ENCODE data around the gene CEP128. TPM values are rescaled to one million over a fixed set of nuclear protein-coding genes. Genes with fewer than 3 reads are reported as not detected.

CEP128 gene
- total RNA-seq, 2 experiments from 2014 or later, result 71.9 to 137 TPM

GRCh38 chr14:80958226-80958625, 16.7 kb upstream of the CEP128 start:
- BruUV-seq (replicated peaks), result no TSS peak
- H3K4me3 ChIP-seq (ENCODE audit: low read depth, low read length, poor library complexity, severe bottlenecking), result peak overlapping the region; percentile 68
- peak; percentile 48 for DNase-seq (ENCODE audit: low spot score)
- peaks cover 73% of the 10 kb centered on the region for H3K4me1 ChIP-seq (ENCODE audit: insufficient read depth, low read length, poor library complexity, severe bottlenecking)
- CTCF ChIA-PET (ENCODE audit: unreplicated experiment), result interaction anchor here (0.6 to 2.3 kb wide), 3 partner anchors 20 to 30 kb away, joined by 8 to 10 read pairs (median 9); no protein-coding TSS in a partner anchor
- H3K36me3 ChIP-seq (ENCODE audit: insufficient read depth, low read length), result no peaks in the 10 kb centered on the region; the same call in 1 of the 2 replicates
- peak overlapping the region; percentile 33; the same call in 1 of the 2 replicates for H2AFZ ChIP-seq (ENCODE audit: low read length)
- H3K79me2 ChIP-seq (ENCODE audit: insufficient read depth, low read depth, low read length), result peaks cover 24% of the 10 kb centered on the region; the same call in 1 of the 2 replicates
- H3K27ac ChIP-seq (ENCODE audit: low read depth, low read length, poor library complexity, severe bottlenecking), result peak overlapping the region; percentile 98
- intact Hi-C loops (cut with micrococcal nuclease; ENCODE audit: unreplicated experiment), result loop anchor here (2.0 kb wide), 1 partner anchor 261 kb away; no protein-coding TSS in a partner anchor
- POLR2A ChIA-PET, result interaction anchor here (0.6 to 8.4 kb wide), 10 partner anchors 10 to 514 kb away, joined by 3 to 267 read pairs (median 8); partner anchors contain the start of gene CEP128
- no peaks in the 10 kb centered on the region for H3K9me3 ChIP-seq (ENCODE audit: low read length)
- H3K4me2 ChIP-seq (ENCODE audit: low read length), result peak overlapping the region; percentile 85
- no peaks in the 10 kb centered on the region for H3K9me2 ChIP-seq (ENCODE audit: insufficient read depth, low read length)
- no peaks in the 10 kb centered on the region for H4K20me1 ChIP-seq (ENCODE audit: insufficient read depth, low read length)
- TF ChIP-seq, protein P1, sequence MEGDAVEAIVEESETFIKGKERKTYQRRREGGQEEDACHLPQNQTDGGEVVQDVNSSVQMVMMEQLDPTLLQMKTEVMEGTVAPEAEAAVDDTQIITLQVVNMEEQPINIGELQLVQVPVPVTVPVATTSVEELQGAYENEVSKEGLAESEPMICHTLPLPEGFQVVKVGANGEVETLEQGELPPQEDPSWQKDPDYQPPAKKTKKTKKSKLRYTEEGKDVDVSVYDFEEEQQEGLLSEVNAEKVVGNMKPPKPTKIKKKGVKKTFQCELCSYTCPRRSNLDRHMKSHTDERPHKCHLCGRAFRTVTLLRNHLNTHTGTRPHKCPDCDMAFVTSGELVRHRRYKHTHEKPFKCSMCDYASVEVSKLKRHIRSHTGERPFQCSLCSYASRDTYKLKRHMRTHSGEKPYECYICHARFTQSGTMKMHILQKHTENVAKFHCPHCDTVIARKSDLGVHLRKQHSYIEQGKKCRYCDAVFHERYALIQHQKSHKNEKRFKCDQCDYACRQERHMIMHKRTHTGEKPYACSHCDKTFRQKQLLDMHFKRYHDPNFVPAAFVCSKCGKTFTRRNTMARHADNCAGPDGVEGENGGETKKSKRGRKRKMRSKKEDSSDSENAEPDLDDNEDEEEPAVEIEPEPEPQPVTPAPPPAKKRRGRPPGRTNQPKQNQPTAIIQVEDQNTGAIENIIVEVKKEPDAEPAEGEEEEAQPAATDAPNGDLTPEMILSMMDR (conservative IDR thresholded peaks at IDR 0.05; ENCODE audit: low read length), result no peak
- no peak for TF ChIP-seq EZH2phosphoT487 (IDR thresholded peaks at IDR 0.05; ENCODE audit: borderline replicate concordance, low read depth, low read length)

DNA sequence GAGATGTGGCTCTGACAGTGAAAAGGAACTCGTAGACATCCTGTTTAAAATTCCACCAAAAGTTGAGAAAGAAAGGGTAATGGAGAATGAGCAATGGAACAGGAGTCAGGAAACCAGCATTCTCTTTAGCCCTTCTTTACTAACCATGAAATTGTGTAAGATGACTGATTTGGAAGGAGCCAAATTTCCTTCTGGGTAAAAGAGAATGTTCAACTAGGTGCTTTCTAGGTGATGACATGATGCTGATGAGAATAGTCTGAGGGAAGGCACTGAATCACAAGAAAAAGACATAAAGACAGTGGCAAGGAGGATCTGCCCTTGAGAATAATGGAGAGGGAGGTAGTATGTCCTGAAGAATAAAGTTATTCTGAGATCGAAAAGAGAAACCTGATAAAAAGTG, 16.1 kb upstream of the CEP128 start:
- POLR2A ChIA-PET, result interaction anchor here (0.6 to 8.4 kb wide), 9 partner anchors 10 to 515 kb away, joined by 3 to 267 read pairs (median 5); partner anchors contain the start of gene CEP128
- peak overlapping the region; percentile 85 for H3K4me2 ChIP-seq (ENCODE audit: low read length)
- no peaks in the 10 kb centered on the region for H4K20me1 ChIP-seq (ENCODE audit: insufficient read depth, low read length)
- peak overlapping the region; percentile 98 for H3K27ac ChIP-seq (ENCODE audit: low read depth, low read length, poor library complexity, severe bottlenecking)
- H3K9me3 ChIP-seq (ENCODE audit: low read length), result no peaks in the 10 kb centered on the region
- no TSS peak for BruUV-seq (replicated peaks)
- CTCF ChIA-PET (ENCODE audit: unreplicated experiment), result interaction anchor here (0.6 to 3.3 kb wide), 4 partner anchors 11 to 30 kb away, joined by 3 to 30 read pairs (median 7); no protein-coding TSS in a partner anchor
- DNase-seq (ENCODE audit: low spot score), result peak; percentile 15
- peak overlapping the region; percentile 61; the same call in 1 of the 2 replicates for H2AFZ ChIP-seq (ENCODE audit: low read length)
- peaks cover 73% of the 10 kb centered on the region for H3K4me1 ChIP-seq (ENCODE audit: insufficient read depth, low read length, poor library complexity, severe bottlenecking)
- no peaks in the 10 kb centered on the region for H3K9me2 ChIP-seq (ENCODE audit: insufficient read depth, low read length)
- peaks cover 24% of the 10 kb centered on the region; the same call in 1 of the 2 replicates for H3K79me2 ChIP-seq (ENCODE audit: insufficient read depth, low read depth, low read length)
- TF ChIP-seq, protein P1 (conservative IDR thresholded peaks at IDR 0.05; ENCODE audit: low read length), result no peak
- TF ChIP-seq EZH2phosphoT487 (IDR thresholded peaks at IDR 0.05; ENCODE audit: borderline replicate concordance, low read depth, low read length), result no peak
- H3K4me3 ChIP-seq (ENCODE audit: low read depth, low read length, poor library complexity, severe bottlenecking), result peak overlapping the region; percentile 68
- H3K36me3 ChIP-seq (ENCODE audit: insufficient read depth, low read length), result no peaks in the 10 kb centered on the region; the same call in 1 of the 2 replicates
- intact Hi-C loops (cut with micrococcal nuclease; ENCODE audit: unreplicated experiment), result loop anchor here (2.0 kb wide), 1 partner anchor 261 kb away; no protein-coding TSS in a partner anchor

- intact Hi-C loops (cut with micrococcal nuclease; ENCODE audit: unreplicated experiment), result no loop called here
- Histone ChIP-seq H3K4me3 (ENCODE audit: low read depth, low read length, poor library complexity, severe bottlenecking) (peak overlapping the region; percentile 68), H3K79me2 (ENCODE audit: insufficient read depth, low read depth, low read length) (peaks cover 24% of the 10 kb centered on the region; the same call in 1 of the 2 replicates), H3K9me3 (ENCODE audit: low read length) (no peaks in the 10 kb centered on the region), H3K36me3 (ENCODE audit: insufficient read depth, low read length) (no peaks in the 10 kb centered on the region), H3K9me2 (ENCODE audit: insufficient read depth, low read length) (no peaks in the 10 kb centered on the region), H3K27ac (ENCODE audit: low read depth, low read length, poor library complexity, severe bottlenecking) (peak overlapping the region; percentile 98), H3K4me1 (ENCODE audit: insufficient read depth, low read length, poor library complexity, severe bottlenecking) (peaks cover 68% of the 10 kb centered on the region), H3K4me2 (ENCODE audit: low read length) (peak overlapping the region; percentile 85), H4K20me1 (ENCODE audit: insufficient read depth, low read length) (no peaks in the 10 kb centered on the region), H2AFZ (ENCODE audit: low read length) (peak overlapping the region; percentile 27)
- peak; percentile 43 for DNase-seq (ENCODE audit: low spot score)
- TF ChIP-seq EZH2phosphoT487 (IDR thresholded peaks at IDR 0.05; ENCODE audit: borderline replicate concordance, low read depth, low read length), result no peak
- TF ChIP-seq, protein P1 (conservative IDR thresholded peaks at IDR 0.05; ENCODE audit: low read length), result no peak
- POLR2A ChIA-PET, result interaction anchor here (0.7 to 8.4 kb wide), 12 partner anchors 11 to 1490 kb away, joined by 3 to 267 read pairs (median 4); partner anchors contain the start of genes CEP128 and GTF2A1
- CTCF ChIA-PET (ENCODE audit: unreplicated experiment), result interaction anchor here (0.9 to 3.3 kb wide), 3 partner anchors 11 to 30 kb away, joined by 3 to 30 read pairs (median 5); no protein-coding TSS in a partner anchor
- no TSS peak for BruUV-seq (replicated peaks)
Observed at GRCh38 chr14:80956922-80957321, 15.4 kb upstream of the CEP128 start.

Measured in OCI-LY7 (cell line).